K562 (cell line): ENCODE data around the gene SCN4A. TPM values are rescaled to one million over a fixed set of nuclear protein-coding genes. Genes with fewer than 3 reads are reported as not detected.

Experiments used
- ATAC-seq: fragments of 200-7000 bp; cut with Tn5 transposase; 3 replicates; pipeline ENCODE4 v1.9.1; 2020; ENCODE audit warnings: moderate library complexity
- BruUV-seq: library from RNA; stranded (reverse); fragments of 400-500 nt; replicated peaks from 2 replicates; lab custom pipeline; 2021; lab: Mats Ljungman, UMichigan
- CTCF ChIA-PET: fragments of 300-600 bp; formaldehyde crosslinking; extraction: SDS; loops from one replicate; lab custom pipeline; 2021; ENCODE audit warnings: low intra/inter-chr PET ratio; lab: Yijun Ruan, JAX
- POLR2A ChIA-PET: fragments of 300-600, 350-650 bp; sonication (Branson Sonifier 250); formaldehyde crosslinking; extraction: SDS; loops from one replicate; lab custom pipeline; 2021; ENCODE audit warnings: antibody characterized with exemption, inconsistent platforms; lab: Yijun Ruan, JAX
- DNase-seq, 4 experiments: peaks; one replicate each; pipeline versions ENCODE4 v3.0.0 to v3.0.0-alpha.2; 2011 to 2018; ENCODE audit warnings: low spot score in 3 of 4, mixed read lengths in 3 of 4; ENCODE audit errors: extremely low read depth in 1 of 4
- FAIRE-seq: peaks from 2 replicates; lab custom pipeline; 2011; peaks lifted over from hg19 to GRCh38; lab: Jason Lieb, UNC
- H2AFZ ChIP-seq: 2 replicates; pipeline ENCODE4 v1.6.0; 2011; ENCODE audit warnings: low read depth, low read length, control low read depth, inconsistent platforms
- H3K27ac ChIP-seq: fragments of 200-600 bp; 3 replicates; pipeline ENCODE4 v1.8.0; 2011; ENCODE audit warnings: low read depth, mild to moderate bottlenecking, control low read depth, inconsistent platforms, low read length, moderate library complexity, mixed read lengths; ENCODE audit errors: extremely low read depth
- H3K27me3 ChIP-seq, 2 experiments: fragments of 300-600 bp in 1 of 2; 2 replicates in 1 of 2; 3 replicates in 1 of 2; pipeline versions ENCODE4 v1.6.0 to v1.8.0; 2011; ENCODE audit warnings: inconsistent platforms in 2 of 2, low read length in 2 of 2, mild to moderate bottlenecking in 1 of 2, mixed read lengths in 1 of 2, moderate library complexity in 1 of 2; ENCODE audit not compliant: control insufficient read depth in 2 of 2, insufficient read depth in 2 of 2
- H3K36me3 ChIP-seq: fragments of 300-600 bp; 3 replicates; pipeline ENCODE4 v1.8.0; 2011; ENCODE audit warnings: mild to moderate bottlenecking, low read length, inconsistent platforms; ENCODE audit not compliant: control insufficient read depth, insufficient read depth
- H3K4me1 ChIP-seq, 2 experiments: fragments of 200-600 bp in 1 of 2; replicated peaks in 1 of 2; 2 replicates in 1 of 2; 3 replicates in 1 of 2; pipeline versions ENCODE4 v1.5.1 to v1.8.0; 2011; ENCODE audit warnings: inconsistent platforms in 2 of 2, low read length in 2 of 2, mild to moderate bottlenecking in 1 of 2, mixed read lengths in 1 of 2, moderate library complexity in 1 of 2; ENCODE audit not compliant: control insufficient read depth in 2 of 2, insufficient read depth in 2 of 2
- H3K4me2 ChIP-seq: 2 replicates; pipeline ENCODE4 v1.6.1; 2011; ENCODE audit warnings: low read length, control low read depth, inconsistent platforms, mixed read lengths; ENCODE audit not compliant: insufficient read depth
- H3K4me3 ChIP-seq: fragments of 200-600 bp; sonication (generic), shearing (Covaris generic); 2 replicates; pipeline ENCODE4 v1.5.1; 2016; ENCODE audit warnings: control low read depth, inconsistent platforms
- H3K79me2 ChIP-seq: fragments of 200-600 bp; 3 replicates; pipeline ENCODE4 v1.8.0; 2011; ENCODE audit warnings: low read length, inconsistent platforms; ENCODE audit not compliant: control insufficient read depth, insufficient read depth
- H3K9ac ChIP-seq, 2 experiments: 2 replicates each; pipeline versions ENCODE4 v1.6.0 to v1.6.1; 2011; ENCODE audit warnings: low read depth in 2 of 2, low read length in 2 of 2, control low read depth in 1 of 2, inconsistent platforms in 1 of 2, mild to moderate bottlenecking in 1 of 2, mixed read lengths in 1 of 2; ENCODE audit not compliant: insufficient read depth in 1 of 2
- H3K9me1 ChIP-seq: one replicate; pipeline ENCODE4 v1.6.0; 2011; ENCODE audit warnings: inconsistent platforms, mild to moderate bottlenecking, low read length, moderate library complexity; ENCODE audit not compliant: control insufficient read depth, insufficient read depth
- H3K9me3 ChIP-seq: replicated peaks from 2 replicates; pipeline ENCODE4 v1.5.1; 2011; ENCODE audit warnings: low read depth, low read length, inconsistent platforms; ENCODE audit not compliant: control insufficient read depth, insufficient read depth
- H4K20me1 ChIP-seq: replicated peaks from 2 replicates; pipeline ENCODE4 v1.6.1; 2011; ENCODE audit warnings: low read length, inconsistent platforms, mixed read lengths; ENCODE audit not compliant: control insufficient read depth, insufficient read depth
- CREB3L1 ChIP-seq: fragments of 450-650 bp; IDR thresholded peaks from 2 replicates; pipeline ENCODE4 v1.6.1; 2014; ENCODE audit warnings: low read depth, mild to moderate bottlenecking, moderate library complexity, borderline replicate concordance
- IRF9 ChIP-seq: fragments of 450-650 bp; IDR thresholded peaks from 2 replicates; pipeline ENCODE4 v1.6.1; 2016; ENCODE audit warnings: missing biosample characterization, missing genetic modification characterization
- KDM5B ChIP-seq: fragments of 200-600 bp; sonication (generic); IDR thresholded peaks from 2 replicates; pipeline ENCODE4 v1.6.1; 2012; ENCODE audit warnings: low read depth, mild to moderate bottlenecking, moderate library complexity, low read length, control low read depth, inconsistent platforms; ENCODE audit not compliant: insufficient replicate concordance
- PHF20 ChIP-seq: fragments of 450-650 bp; IDR thresholded peaks from 2 replicates; pipeline ENCODE4 v1.6.1; 2018; ENCODE audit not compliant: partially characterized antibody
- SMARCA5 ChIP-seq: fragments of 450-650 bp; IDR thresholded peaks from 2 replicates; pipeline ENCODE4 v1.6.1; 2016
- STAT5B ChIP-seq: fragments of 250-450 bp; sonication (Bioruptor Pico); IDR thresholded peaks from 2 replicates; pipeline ENCODE4 v1.8.0; 2021; ENCODE audit warnings: mild to moderate bottlenecking, inconsistent platforms
- TAF9B ChIP-seq: fragments of 450-650 bp; IDR thresholded peaks from 2 replicates; pipeline ENCODE4 v1.6.1; 2018; ENCODE audit warnings: mild to moderate bottlenecking; ENCODE audit not compliant: partially characterized antibody
- TSHZ1 ChIP-seq: fragments of 250-450 bp; sonication (Bioruptor Pico); IDR thresholded peaks from 2 replicates; pipeline ENCODE4 v1.4.0; 2020; ENCODE audit warnings: mild to moderate bottlenecking, moderate library complexity
- ZBTB26 ChIP-seq: fragments of 450-650 bp; formaldehyde crosslinking; IDR thresholded peaks from 2 replicates; pipeline ENCODE4 v1.4.0; 2022; ENCODE audit warnings: missing genetic modification characterization
- ZNF239 ChIP-seq: fragments of 250-450 bp; sonication (Bioruptor Pico); IDR thresholded peaks from 2 replicates; pipeline ENCODE4 v1.4.0; 2020; ENCODE audit warnings: mild to moderate bottlenecking
- WGBS: fragments of 100-300 bp; shearing (Covaris generic); methylation state at CpG from one replicate; pipeline ENCODE4 v1.1.6; 2016; ENCODE audit warnings: low coverage, mixed read lengths; ENCODE audit not compliant: insufficient coverage; ENCODE audit errors: missing lambda C conversion rate; 5-methylcytosine and 5-hydroxymethylcytosine counted together
- in situ Hi-C: fragments of 300-500 bp; cut with MboI; formaldehyde crosslinking; loops from 4 replicates; pipeline ENCODE4 v1.15.0; 2018; ENCODE audit warnings: inconsistent platforms, mixed read lengths
- intact Hi-C: fragments of 100-400 bp; cut with micrococcal nuclease; formaldehyde crosslinking; loops from 2 replicates; pipeline ENCODE4 v1.14.2; 2022
- polyA plus RNA-seq, 8 experiments: library from polyadenylated mRNA; depleted of rRNA in 4 of 8; stranded (reverse) in 5 of 8; unstranded in 3 of 8; fragments of >200 nt; fragmentation: Nextera tagmentation in 2 of 8; fragmentation: Illumina TruSeq in 1 of 8; extraction: Ambion mirVana in 2 of 8; extraction: Trizol in 1 of 8; gene quantifications; 2 replicates each; pipeline versions ENCODE4 v1.2.1 to v1.2.3, GENCODE V29; 2011 to 2014; ENCODE audit warnings: inconsistent platforms in 1 of 8, missing spikeins in 1 of 8
- total RNA-seq, 7 experiments: library from RNA; depleted of rRNA in 6 of 7; stranded (reverse); fragments of >200 nt in 6 of 7; fragmentation: Illumina TruSeq in 2 of 7; extraction: Trizol in 2 of 7; gene quantifications; 2 replicates each; pipeline versions ENCODE4 v1.2.1 to v1.2.3, GENCODE V29; 2011 to 2021; ENCODE audit warnings: low replicate concordance in 1 of 7

Gene SCN4A
- total and polyA plus RNA-seq, 9 of the 15 experiments (the other 6 are each of a cell fraction or from before 2014, with no cell fraction given) = 0.29 to 2.6 (median 1.4) TPM

- no peaks in the 10 kb centered on the region; the same call in 1 of the 2 replicates for H4K20me1 ChIP-seq
- CTCF ChIA-PET = no interaction called here
- 22% methylated on average over 10 of the region's 14 CpGs for WGBS
- H3K4me1 ChIP-seq = peaks cover 0 to 28% of the 10 kb centered on the region in 2 experiments; a peak in 3 of 5 replicates
- intact Hi-C loops (loop anchor here (10.0 kb wide), 1 partner anchor 84 kb away; the partner anchor contains the start of gene ICAM2), in situ Hi-C loops (no loop called here)
- no peaks in the 10 kb centered on the region for H3K79me2 ChIP-seq
- no peaks in the 10 kb centered on the region for H3K36me3 ChIP-seq
- no peaks in the 10 kb centered on the region; the same call in 1 of the 2 replicates for H3K9me3 ChIP-seq
- no peak overlapping the region for H3K9ac ChIP-seq
- no peak overlapping the region for H3K27ac ChIP-seq
- H3K4me2 ChIP-seq = no peak overlapping the region
- H3K4me3 ChIP-seq = no peak overlapping the region
- no peaks in the 10 kb centered on the region for H3K9me1 ChIP-seq
- DNase-seq = no peak
- H2AFZ ChIP-seq = no peak overlapping the region
- POLR2A ChIA-PET = interaction anchor here (0.7 kb wide), 1 partner anchor 52 kb away, joined by 4 read pairs; no protein-coding TSS in a partner anchor
- H3K27me3 ChIP-seq = peaks cover 17 to 51% of the 10 kb centered on the region in 2 experiments
- TF ChIP-seq PHF20 (no peak), ZBTB26 (CRISPR knock-in tag) (no peak), ZNF239 (CRISPR knock-in tag) (no peak), STAT5B (CRISPR knock-in tag) (no peak), SMARCA5 (no peak), TAF9B (no peak), IRF9 (tag) (no peak), CREB3L1 (no peak), TSHZ1 (CRISPR knock-in tag) (no peak), KDM5B (no peak)
- no peak for ATAC-seq
- FAIRE-seq = no peak
- BruUV-seq = no TSS peak
Measured at GRCh38 chr17:63940584-63940983, 32.1 kb downstream of the SCN4A start.
